ENCODE data around the gene COA7. TPM values are rescaled to one million over a fixed set of nuclear protein-coding genes. Genes with fewer than 3 reads are reported as not detected.
A peak's percentile ranks its signal among the peaks of the same experiment; 100 is the strongest.

Gene COA7
- total and polyA plus RNA-seq, 2 of the 8 experiments (the other 6 are each of a cell fraction or from before 2014, with no cell fraction given), result 23.2 to 61.8 TPM

- Histone ChIP-seq H2BK5ac (ENCODE audit: low read depth, low read length) (no peak overlapping the region), H2AK5ac (ENCODE audit: low read depth, low read length) (no peak overlapping the region), H3K4me3 (ENCODE audit: extremely low read depth in 1 of 4, insufficient read depth in 2 of 4, low read depth in 3 of 4, low read length in 4 of 4) (no peak overlapping the region), H2BK12ac (ENCODE audit: low read depth, low read length) (no peak overlapping the region), H3K23ac (ENCODE audit: insufficient read length) (no peak overlapping the region), H3K4ac (replicated peaks; ENCODE audit: insufficient read length, low read depth, low read length) (no peak overlapping the region), H3K9me3 (ENCODE audit: insufficient read depth in 2 of 2, low read depth in 1 of 2, low read length in 1 of 2) (no peaks in the 10 kb centered on the region), H3K9ac (replicated peaks in 1 of 4; ENCODE audit: extremely low read depth in 1 of 4, low read depth in 3 of 4, low read length in 3 of 4) (no peak overlapping the region), H2BK15ac (ENCODE audit: low read length) (no peak overlapping the region), H3K27ac (ENCODE audit: low read depth, low read length) (no peak overlapping the region), H3K56ac (replicated peaks; ENCODE audit: insufficient read length, low read depth, low read length) (no peak overlapping the region), H3K4me1 (replicated peaks in 1 of 4; ENCODE audit: control insufficient read depth in 3 of 4, insufficient read depth in 4 of 4, low read length in 3 of 4) (peaks cover 4 to 9% (median 7%) of the 10 kb centered on the region in 4 experiments; a peak in 5 of 7 replicates), H3K79me2 (ENCODE audit: control insufficient read depth in 1 of 2, insufficient read depth in 2 of 2, low read length in 2 of 2) (peaks cover 16 to 51% of the 10 kb centered on the region in 2 experiments), H2BK20ac (ENCODE audit: low read length) (no peak overlapping the region), H2AFZ (ENCODE audit: low read length) (no peak overlapping the region), H4K5ac (ENCODE audit: insufficient read length, low read depth, low read length) (no peak overlapping the region), H3K79me1 (ENCODE audit: low read depth, low read length) (peaks cover 14% of the 10 kb centered on the region), H4K8ac (ENCODE audit: extremely low read depth, insufficient read depth, low read length) (no peak overlapping the region), H3K14ac (ENCODE audit: insufficient read length) (no peak overlapping the region), H3K18ac (ENCODE audit: extremely low read depth, low read length) (no peak overlapping the region), H3K27me3 (replicated peaks in 1 of 4; ENCODE audit: control insufficient read depth in 3 of 4, extremely low read depth in 1 of 4, insufficient read depth in 3 of 4, low read length in 3 of 4) (no peaks in the 10 kb centered on the region), H2BK120ac (replicated peaks; ENCODE audit: low read depth, low read length) (no peak overlapping the region), H4K20me1 (replicated peaks in 1 of 2; ENCODE audit: control insufficient read depth in 1 of 2, insufficient read depth in 2 of 2, low read length in 2 of 2) (peaks cover 1 to 7% of the 10 kb centered on the region in 2 experiments), H4K91ac (replicated peaks; ENCODE audit: insufficient read length, low read length) (no peak overlapping the region), H3K36me3 (ENCODE audit: control insufficient read depth in 2 of 4, insufficient read depth in 4 of 4, low read length in 3 of 4) (peaks cover 6 to 32% (median 17%) of the 10 kb centered on the region in 4 experiments), H3K4me2 (ENCODE audit: insufficient read depth in 1 of 2, low read depth in 2 of 2, low read length in 2 of 2) (peak overlapping the region; percentile 3 to 20; a peak in 3 of 4 replicates), H3K23me2 (ENCODE audit: low read depth, low read length) (peaks cover 6% of the 10 kb centered on the region)
- DNase-seq (ENCODE audit: low read depth in 1 of 2, low spot score in 2 of 2) (no peak), FAIRE-seq (no peak)
- ChIA-PET POLR2A (ENCODE audit: partially characterized antibody) (interaction anchor here (0.9 kb wide), 1 partner anchor 8 kb away, joined by 3 read pairs; no protein-coding TSS in a partner anchor), CTCF (ENCODE audit: partially characterized antibody) (interaction anchor here (2.7 kb wide), 1 partner anchor 9 kb away, joined by 14 read pairs; no protein-coding TSS in a partner anchor)
- WGBS, 2 experiments (ENCODE audit: extremely low coverage in 1 of 2, insufficient coverage in 1 of 2, insufficient read length in 1 of 2, insufficient replicate concordance in 2 of 2, low coverage in 1 of 2, low lambda C conversion rate in 2 of 2, missing lambda C conversion rate in 1 of 2), result 88% methylated on average over 7 of the region's 7 CpGs; no CpG with 5 or more reads in 1 of the 2 experiments
- TF ChIP-seq SUZ12 (IDR thresholded peaks at IDR 0.05; ENCODE audit: low read length), result no peak
- TF ChIP-seq CTBP2 (IDR thresholded peaks at IDR 0.05; ENCODE audit: borderline replicate concordance, insufficient read depth, insufficient read length, low read length), result no peak
- TF ChIP-seq SIRT6 (IDR thresholded peaks at IDR 0.05; ENCODE audit: low read length), result no peak
- no peak for TF ChIP-seq BCL11A (IDR thresholded peaks at IDR 0.05; ENCODE audit: low read depth in 2 of 2, low read length in 2 of 2)
- no peak for TF ChIP-seq TAF7 (optimal IDR thresholded peaks at IDR 0.05; ENCODE audit: borderline replicate concordance, low read depth, low read length)
- no peak for TF ChIP-seq RXRA (IDR thresholded peaks at IDR 0.05; ENCODE audit: insufficient read depth, low read depth, low read length)
- no peak for TF ChIP-seq EGR1 (IDR thresholded peaks at IDR 0.05; ENCODE audit: borderline replicate concordance, low read depth, low read length)
- TF ChIP-seq FOSL1 (IDR thresholded peaks at IDR 0.05; ENCODE audit: insufficient read depth, low read depth, low read length), result no peak
- no peak for TF ChIP-seq TEAD4 (IDR thresholded peaks at IDR 0.05; ENCODE audit: low read depth, low read length)
- no peak for TF ChIP-seq KDM4A (IDR thresholded peaks at IDR 0.05; ENCODE audit: low read depth, low read length, severe bottlenecking)
- TF ChIP-seq KDM5A (IDR thresholded peaks at IDR 0.05; ENCODE audit: low read length), result no peak
- no peak for TF ChIP-seq CHD1 (IDR thresholded peaks at IDR 0.05; ENCODE audit: low read depth, low read length)
- TF ChIP-seq GABPA (IDR thresholded peaks at IDR 0.05; ENCODE audit: borderline replicate concordance, insufficient read depth, low read length), result no peak
- TF ChIP-seq NRF1 (IDR thresholded peaks at IDR 0.05; ENCODE audit: low read depth, low read length), result no peak
- TF ChIP-seq BRCA1 (IDR thresholded peaks at IDR 0.05; ENCODE audit: low read depth, low read length), result no peak
Measured at GRCh38 chr1:52695627-52696026, 2.5 kb downstream of the COA7 start.
